Astrocyte of the spinal cord (primary cell): ENCODE data around the gene KPNA2.
"Not testable (repeated sequence)": the region's sequence is repeated elsewhere in the genome, so short reads cannot be mapped to it uniquely, and the experiment has no call there.

Experiments
- DNase-seq: peaks from one replicate; pipeline ENCODE4 v3.0.0; 2011; ENCODE audit warnings: low read depth, low spot score
- H3K4me3 ChIP-seq: 2 replicates; pipeline ENCODE4 v1.5.1; 2011; ENCODE audit warnings: low read depth, mild to moderate bottlenecking, low read length, moderate library complexity
- CTCF ChIP-seq: IDR thresholded peaks from 2 replicates; pipeline ENCODE4 v1.5.1; 2012; ENCODE audit warnings: low read depth, mild to moderate bottlenecking, low read length, inconsistent platforms
- in situ Hi-C: cut with HindIII; loops from 2 replicates; pipeline ENCODE4 v1.10.0; 2017; ENCODE audit warnings: low sequenced_read_pairs

Gene KPNA2

GRCh38 chr17:68035131-68035522 is 408 bp upstream of the KPNA2 start:
- TF ChIP-seq CTCF = no peak
- in situ Hi-C loops = no loop called here
- no peak for DNase-seq
- H3K4me3 ChIP-seq = peak overlapping the region; percentile 22

- DNase-seq = peak; percentile 22
- in situ Hi-C loops = no loop called here
These were observed 991 bp downstream of the KPNA2 start for GRCh38 chr17:68036304-68037147.

GRCh38 chr17:68047153-68047846 is 11.8 kb downstream of the KPNA2 start:
- in situ Hi-C loops = no loop called here
- no peak overlapping the region for H3K4me3 ChIP-seq
- no peak for TF ChIP-seq CTCF
- no peak for DNase-seq

More at GRCh38 chr17:68036304-68037147, 991 bp downstream of the KPNA2 start:
- H3K4me3 ChIP-seq = peak overlapping the region; percentile 85
- no peak for TF ChIP-seq CTCF

DNA sequence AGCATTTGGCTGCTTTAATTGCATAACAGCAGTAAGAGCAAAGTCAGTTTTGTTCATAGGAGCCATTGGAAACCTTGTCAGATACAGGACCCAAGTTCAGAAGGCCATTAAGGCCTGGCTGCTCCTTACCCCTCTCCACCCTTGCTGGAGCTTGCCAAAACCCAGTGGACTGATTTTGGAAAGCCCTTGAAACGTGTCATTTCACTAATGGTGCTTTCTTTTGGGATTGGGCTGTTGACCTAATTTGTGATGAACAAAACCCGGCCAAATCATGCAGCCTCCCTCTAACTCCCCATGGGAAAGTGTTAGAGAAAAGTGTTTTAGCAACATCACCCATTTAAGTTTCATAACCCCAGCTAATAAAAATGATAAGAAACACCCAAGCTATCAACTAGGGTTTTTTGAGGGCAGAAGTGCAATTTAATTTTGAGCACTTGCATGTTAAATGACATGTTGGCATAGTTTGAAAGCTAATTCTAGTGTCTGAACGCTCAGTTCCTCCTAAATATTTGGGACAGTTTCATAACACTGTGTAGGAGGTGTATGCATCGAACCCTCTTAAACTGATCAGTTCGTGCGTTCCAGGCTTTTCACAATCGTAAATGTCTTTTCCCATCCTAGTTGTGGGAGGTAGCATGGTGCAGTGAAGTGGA is 12.5 kb downstream of the KPNA2 start:
- H3K4me3 ChIP-seq, DNase-seq, in situ Hi-C loops: not testable (repeated sequence)

DNA sequence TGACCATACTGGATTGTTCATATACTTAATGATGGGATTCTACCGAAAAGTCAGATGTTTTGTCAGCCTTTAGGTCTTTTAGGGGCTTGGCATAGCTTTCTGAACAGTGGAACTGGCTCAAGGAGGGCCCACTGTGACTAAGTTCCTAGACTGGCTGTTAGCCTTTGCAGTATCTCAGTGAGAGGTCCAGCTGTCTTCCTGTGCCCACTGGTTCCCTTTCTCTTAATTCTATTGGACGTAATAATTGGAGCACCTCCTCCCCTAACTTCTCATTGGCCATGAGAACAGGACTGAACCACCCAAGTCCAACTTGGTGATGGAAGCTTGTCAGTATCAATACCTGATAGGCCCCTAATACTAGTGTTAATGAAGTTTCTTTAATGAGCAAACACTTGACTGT is 13.5 kb downstream of the KPNA2 start:
- peak; percentile 22 for DNase-seq
- in situ Hi-C loops = no loop called here
- TF ChIP-seq CTCF = no peak
- H3K4me3 ChIP-seq = no peak overlapping the region

DNA sequence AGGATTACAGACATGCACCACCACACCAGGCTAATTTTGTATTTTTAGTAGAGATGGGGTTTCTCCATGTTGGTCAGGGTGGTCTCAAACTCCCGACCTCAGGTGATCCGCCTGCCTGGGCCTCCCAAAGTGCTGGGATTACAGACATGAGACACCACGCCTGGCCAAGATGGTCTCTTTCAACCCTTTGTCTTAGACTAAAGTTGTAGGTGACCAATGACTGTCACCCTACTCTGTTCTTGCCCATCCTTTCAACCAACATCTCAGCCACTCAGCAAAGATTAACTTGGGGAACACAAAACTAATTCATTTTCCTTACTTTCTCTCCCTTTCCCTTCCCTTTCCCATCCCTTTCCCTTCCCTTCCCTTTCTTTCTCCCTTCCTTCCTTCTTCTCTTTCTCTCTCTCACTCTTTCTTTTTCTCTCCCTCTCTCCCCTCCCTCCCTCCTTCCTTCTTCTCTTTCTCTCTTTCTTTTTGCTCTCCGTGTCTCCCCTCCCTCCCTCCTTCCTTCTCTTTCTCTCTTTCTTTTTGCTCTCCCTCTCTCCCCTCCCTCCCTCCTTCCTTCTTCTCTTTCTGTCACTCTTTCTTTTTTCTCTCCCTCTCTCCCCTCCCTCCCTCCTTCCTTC is 14.4 kb downstream of the KPNA2 start:
- DNase-seq, H3K4me3 ChIP-seq, in situ Hi-C loops: not testable (repeated sequence)

DNA sequence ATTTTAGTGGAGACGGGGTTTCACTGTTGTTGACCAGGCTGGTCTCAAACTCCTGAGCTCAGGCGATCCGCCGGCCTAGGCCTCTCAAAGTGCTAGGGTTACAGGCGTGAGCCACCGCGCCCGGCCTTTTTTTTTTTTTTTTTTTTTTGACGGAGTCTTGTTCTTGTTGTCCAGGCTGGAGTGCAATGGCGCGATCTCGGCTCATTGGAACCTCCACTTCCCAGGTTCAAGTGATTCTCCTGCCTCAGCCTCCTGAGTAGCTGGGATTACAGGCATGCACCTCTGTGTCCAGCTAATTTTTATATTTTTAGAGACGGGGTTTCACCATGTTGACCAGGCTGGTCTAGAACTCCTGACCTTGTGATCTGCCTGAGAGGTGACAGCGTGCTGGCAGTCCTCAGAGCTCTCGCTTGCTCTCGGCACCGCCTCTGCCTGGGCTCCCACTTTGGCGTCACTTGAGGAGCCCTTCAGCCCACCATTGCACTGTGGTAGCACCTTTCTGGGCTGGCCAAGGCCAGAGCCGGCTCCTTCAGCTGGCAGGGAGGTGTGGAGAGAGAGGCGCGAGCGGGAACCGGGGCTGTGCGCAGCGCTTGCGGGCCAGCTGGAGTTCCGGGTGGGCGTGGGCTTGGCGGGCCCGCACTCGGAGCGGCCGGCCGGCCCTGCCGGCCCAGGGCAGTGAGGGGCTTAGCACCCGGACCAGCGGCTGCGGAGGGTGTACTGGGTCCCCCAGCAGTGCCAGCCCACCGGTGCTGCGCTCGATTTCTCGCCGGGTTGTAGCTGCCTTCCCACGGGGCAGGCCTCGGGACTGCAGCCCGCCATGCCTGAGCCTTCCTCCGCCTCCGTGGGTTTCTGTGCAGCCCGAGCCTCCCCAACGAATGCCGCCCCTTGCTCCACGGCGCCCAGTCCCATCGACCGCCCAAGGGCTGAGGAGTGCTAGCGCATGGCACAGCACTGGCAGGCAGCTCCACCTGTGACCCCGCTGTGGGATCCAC is 16.1 kb downstream of the KPNA2 start:
- H3K4me3 ChIP-seq, DNase-seq, in situ Hi-C loops: not testable (repeated sequence)
